Upper lobe of left lung (tissue), 6 donors: Measurements from ENCODE around the gene GPRASP1. TPM values are rescaled to one million over a fixed set of nuclear protein-coding genes. Genes with fewer than 3 reads are reported as not detected.

Experiments used
- ATAC-seq, 2 donors: fragments of 200-7000 bp; cut with Tn5 transposase; one replicate each; pipeline ENCODE4 v1.9.1; 2022; ENCODE audit warnings: mild to moderate bottlenecking in 2 of 2, moderate library complexity in 2 of 2; ENCODE audit not compliant: low FRiP score in 2 of 2
- DNase-seq, 2 donors: peaks; one replicate each; pipeline ENCODE4 v3.0.0-alpha.2; 2019 to 2020
- H3K27ac ChIP-seq, 4 donors: fragments of 200-600 bp; sonication (generic); one replicate each; pipeline ENCODE4 v1.5.1; 2016 to 2019
- H3K27me3 ChIP-seq, 4 donors: fragments of 200-600 bp; sonication (generic); one replicate each; pipeline ENCODE4 v1.5.1; 2017 to 2019
- H3K36me3 ChIP-seq, 4 donors: fragments of 200-600 bp; sonication (generic); one replicate each; pipeline ENCODE4 v1.5.1; 2016 to 2019
- H3K4me1 ChIP-seq, 4 donors: fragments of 200-600 bp; sonication (generic); one replicate each; pipeline ENCODE4 v1.5.1; 2018 to 2019
- H3K4me3 ChIP-seq, 4 donors: fragments of 200-600 bp; sonication (generic); one replicate each; pipeline ENCODE4 v1.5.1; 2017 to 2019; ENCODE audit warnings: mild to moderate bottlenecking in 2 of 4, moderate library complexity in 1 of 4
- H3K9me3 ChIP-seq, 4 donors: fragments of 200-600 bp; sonication (generic); one replicate each; pipeline ENCODE4 v1.5.1; 2018 to 2019
- EP300 ChIP-seq, 4 donors: sonication (generic); formaldehyde crosslinking; IDR thresholded peaks; one replicate each; pipeline ENCODE4 v1.5.1; 2017; ENCODE audit warnings: antibody characterized with exemption in 4 of 4, control low read depth in 2 of 4
- POLR2A ChIP-seq, 4 donors: fragments of 450-650 bp; IDR thresholded peaks; one replicate each; pipeline ENCODE4 v1.5.1; 2016 to 2017; ENCODE audit warnings: antibody characterized with exemption in 4 of 4, mild to moderate bottlenecking in 2 of 4
- POLR2AphosphoS5 ChIP-seq, 2 donors: sonication (generic); formaldehyde crosslinking; IDR thresholded peaks; one replicate each; pipeline ENCODE4 v1.5.1; 2017; ENCODE audit warnings: antibody characterized with exemption in 2 of 2
- small RNA-seq, 4 donors: library from RNA; depleted of rRNA; stranded (forward); fragments of <200 nt; gene quantifications; one replicate each; pipeline ENCODE3, GENCODE V24; 2016
- total RNA-seq, 6 donors: library from RNA; depleted of rRNA in 4 of 6; stranded (reverse); fragments of >200 nt in 4 of 6; gene quantifications; one replicate each; pipeline versions ENCODE4 v1.1.0 to v1.2.1, GENCODE V29; 2016 to 2021
- TF ChIP-seq, protein P1 (sequence below), 6 experiments: fragments of 450-650 bp in 4 of 6; fragments of 200-600 bp in 2 of 6; sonication (generic) in 2 of 6; IDR thresholded peaks; one replicate each; pipeline ENCODE4 v1.5.1; 2016 to 2019; ENCODE audit warnings: antibody characterized with exemption in 6 of 6
- donor health status: DM: no; HTN: no; CAD: no; lungs with moderate emphysema.
- donor health status: DM: no; HTN: yes; CAD: no; lungs with severe emphysema.

Gene GPRASP1
- total RNA-seq, 6 donors from 2014 or later: 2.7 to 8.4 (median 4.2) TPM

DNA sequence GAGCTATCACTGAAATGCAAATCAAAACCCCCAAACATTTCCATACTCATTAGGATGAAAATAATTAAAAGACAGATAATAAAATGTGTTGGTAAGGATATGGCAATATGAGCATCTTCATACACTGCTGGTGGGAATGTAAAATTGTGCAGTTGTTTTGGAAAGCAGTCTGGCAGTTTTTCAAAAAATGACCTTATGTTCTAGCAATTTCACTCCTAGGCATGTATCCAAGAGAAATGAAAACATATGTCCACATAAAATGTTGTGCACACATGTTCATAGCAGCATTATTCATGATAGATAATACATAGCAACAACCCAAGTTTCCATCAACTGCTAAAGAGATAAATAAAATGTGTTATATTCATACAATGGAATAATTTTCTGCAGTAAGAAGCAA, 46.2 kb downstream of the GPRASP1 start:
- H3K9me3 ChIP-seq: no peaks in the 10 kb centered on the region
- TF ChIP-seq POLR2AphosphoS5 (IDR thresholded peaks at IDR 0.05) (no peak), EP300 (IDR thresholded peaks at IDR 0.05) (no peak), POLR2A (IDR thresholded peaks at IDR 0.05) (no peak)
- TF ChIP-seq, protein P1, sequence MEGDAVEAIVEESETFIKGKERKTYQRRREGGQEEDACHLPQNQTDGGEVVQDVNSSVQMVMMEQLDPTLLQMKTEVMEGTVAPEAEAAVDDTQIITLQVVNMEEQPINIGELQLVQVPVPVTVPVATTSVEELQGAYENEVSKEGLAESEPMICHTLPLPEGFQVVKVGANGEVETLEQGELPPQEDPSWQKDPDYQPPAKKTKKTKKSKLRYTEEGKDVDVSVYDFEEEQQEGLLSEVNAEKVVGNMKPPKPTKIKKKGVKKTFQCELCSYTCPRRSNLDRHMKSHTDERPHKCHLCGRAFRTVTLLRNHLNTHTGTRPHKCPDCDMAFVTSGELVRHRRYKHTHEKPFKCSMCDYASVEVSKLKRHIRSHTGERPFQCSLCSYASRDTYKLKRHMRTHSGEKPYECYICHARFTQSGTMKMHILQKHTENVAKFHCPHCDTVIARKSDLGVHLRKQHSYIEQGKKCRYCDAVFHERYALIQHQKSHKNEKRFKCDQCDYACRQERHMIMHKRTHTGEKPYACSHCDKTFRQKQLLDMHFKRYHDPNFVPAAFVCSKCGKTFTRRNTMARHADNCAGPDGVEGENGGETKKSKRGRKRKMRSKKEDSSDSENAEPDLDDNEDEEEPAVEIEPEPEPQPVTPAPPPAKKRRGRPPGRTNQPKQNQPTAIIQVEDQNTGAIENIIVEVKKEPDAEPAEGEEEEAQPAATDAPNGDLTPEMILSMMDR (IDR thresholded peaks at IDR 0.05): no peak
- no peak overlapping the region for H3K27ac ChIP-seq
- no peaks in the 10 kb centered on the region for H3K36me3 ChIP-seq
- H3K4me3 ChIP-seq: no peak overlapping the region
- no peaks in the 10 kb centered on the region for H3K4me1 ChIP-seq
- no peak for DNase-seq
- ATAC-seq: no peak
- no peaks in the 10 kb centered on the region for H3K27me3 ChIP-seq

Small RNA genes within 50 kb of the gene (small RNA-seq; reads per million reads assigned to genes)
- gene RNU6-589P: 0 reads per million in 4 donors

Other genes with a start within 250 kb of the GPRASP1 start
- under 1 TPM in 1 of 6 donors, not detected in 5; 0.39 TPM for gene NXF2B, start 211.5 kb upstream of the GPRASP1 start, total RNA-seq
- 1 to 10 TPM in 2 of 6 donors, under 1 TPM in 2, not detected in 2; 0.30 to 2.1 (median 1.0) TPM for gene TCP11X2, start 179.7 kb upstream of the GPRASP1 start, total RNA-seq
- gene TMSB15A, start 134.7 kb upstream of the GPRASP1 start, total RNA-seq: 1 to 10 TPM in 2 of 6 donors, under 1 TPM in 1, not detected in 3; 0.66 to 5.6 (median 3.0) TPM
- 10 to 100 TPM in 5 of 6 donors, 1 to 10 TPM in 1; 5.1 to 16.8 (median 12.3) TPM for gene ARMCX5, start 52.0 kb upstream of the GPRASP1 start, total RNA-seq
- 1 to 10 TPM; 3.3 to 9.1 (median 5.6) TPM for gene GPRASP2, start 61.0 kb downstream of the GPRASP1 start, total RNA-seq
- gene GPRASP3, start 69.3 kb downstream of the GPRASP1 start, total RNA-seq: 1 to 10 TPM; 1.1 to 4.1 (median 3.2) TPM